GM23338 (cell line): ENCODE data around the gene RGL1. TPM values are rescaled to one million over a fixed set of nuclear protein-coding genes. Genes with fewer than 3 reads are reported as not detected.

ENCODE experiments used
- ATAC-seq: fragments of 200-7000 bp; cut with Tn5 transposase; 3 replicates; pipeline ENCODE4 v1.9.1; 2020
- DNase-seq: peaks from one replicate; pipeline ENCODE4 v3.0.0-alpha.2; 2015; ENCODE audit warnings: low spot score
- H2AFZ ChIP-seq: fragments of 200-600 bp; sonication (generic); 2 replicates; pipeline ENCODE4 v1.8.0; 2016; ENCODE audit warnings: antibody characterized with exemption, mild to moderate bottlenecking, moderate library complexity
- H3F3A ChIP-seq: fragments of 200-600 bp; sonication (generic); replicated peaks from 2 replicates; pipeline ENCODE4 v1.8.0; 2017; ENCODE audit warnings: antibody characterized with exemption, mixed run types, low read depth
- H3K27ac ChIP-seq: fragments of 200-600 bp; sonication (generic); 2 replicates; pipeline ENCODE4 v1.6.1; 2016; ENCODE audit warnings: low read depth
- H3K27me3 ChIP-seq: fragments of 200-600 bp; sonication (generic); 2 replicates; pipeline ENCODE4 v1.8.0; 2016; ENCODE audit warnings: mild to moderate bottlenecking, mixed run types, moderate library complexity; ENCODE audit not compliant: insufficient read depth
- H3K36me3 ChIP-seq: fragments of 200-600 bp; sonication (generic); 2 replicates; pipeline ENCODE4 v1.8.0; 2016; ENCODE audit warnings: mild to moderate bottlenecking; ENCODE audit not compliant: insufficient read depth
- H3K4me1 ChIP-seq: fragments of 200-600 bp; sonication (generic); 2 replicates; pipeline ENCODE4 v1.8.0; 2016; ENCODE audit warnings: mild to moderate bottlenecking, moderate library complexity; ENCODE audit not compliant: insufficient read depth
- H3K4me2 ChIP-seq: fragments of 200-600 bp; sonication (generic); 2 replicates; pipeline ENCODE4 v1.7.1; 2017; ENCODE audit warnings: mixed run types
- H3K4me3 ChIP-seq: fragments of 200-600 bp; sonication (generic); 2 replicates; pipeline ENCODE4 v1.6.1; 2016; ENCODE audit warnings: mixed run types
- H3K79me2 ChIP-seq: fragments of 200-600 bp; sonication (generic); replicated peaks from 2 replicates; pipeline ENCODE4 v1.8.0; 2017; ENCODE audit warnings: mild to moderate bottlenecking; ENCODE audit not compliant: insufficient read depth
- H3K9me2 ChIP-seq: fragments of 200-600 bp; sonication (generic); 2 replicates; pipeline ENCODE4 v1.8.0; 2017; ENCODE audit not compliant: insufficient read depth
- H4K20me1 ChIP-seq: fragments of 200-600 bp; sonication (generic); replicated peaks from 2 replicates; pipeline ENCODE4 v1.8.0; 2017; ENCODE audit warnings: mild to moderate bottlenecking; ENCODE audit not compliant: insufficient read depth
- H3K27ac Mint-ChIP-seq: 2 replicates; pipeline ENCODE4 v1.8.0; 2020; ENCODE audit warnings: inconsistent platforms, mild to moderate bottlenecking, moderate library complexity, mixed read lengths
- H3K27me3 Mint-ChIP-seq: 3 replicates; pipeline ENCODE4 v1.8.0; 2022; ENCODE audit warnings: low read depth, mild to moderate bottlenecking, moderate library complexity, mixed read lengths, inconsistent platforms; ENCODE audit not compliant: insufficient read depth, poor library complexity
- H3K36me3 Mint-ChIP-seq: 3 replicates; pipeline ENCODE4 v1.8.0; 2021; ENCODE audit warnings: low read depth, mild to moderate bottlenecking, inconsistent platforms, moderate library complexity, mixed read lengths
- H3K4me1 Mint-ChIP-seq: 3 replicates; pipeline ENCODE4 v1.8.0; 2020; ENCODE audit warnings: mild to moderate bottlenecking, inconsistent platforms, mixed read lengths
- H3K4me3 Mint-ChIP-seq: 3 replicates; pipeline ENCODE4 v1.8.0; 2021; ENCODE audit warnings: moderate library complexity, mild to moderate bottlenecking, inconsistent platforms, mixed read lengths
- H3K9me3 Mint-ChIP-seq: 3 replicates; pipeline ENCODE4 v1.8.0; 2020; ENCODE audit warnings: moderate library complexity, mild to moderate bottlenecking, inconsistent platforms, mixed read lengths
- CREB1 ChIP-seq: fragments of 250-450 bp; sonication (Bioruptor Pico); IDR thresholded peaks from 2 replicates; pipeline ENCODE4 v1.5.0; 2020; ENCODE audit warnings: low read depth, mild to moderate bottlenecking, moderate library complexity
- EZH2 ChIP-seq: fragments of 200-600 bp; sonication (generic); IDR thresholded peaks from one replicate; pipeline ENCODE4 v1.8.0; 2017; ENCODE audit warnings: antibody characterized with exemption, mild to moderate bottlenecking, low read depth; ENCODE audit not compliant: unreplicated experiment
- EZH2phosphoT487 ChIP-seq: fragments of 200-600 bp; sonication (generic); IDR thresholded peaks from one replicate; pipeline ENCODE4 v1.8.1; 2018; ENCODE audit warnings: antibody characterized with exemption; ENCODE audit not compliant: unreplicated experiment
- JUNB ChIP-seq: IDR thresholded peaks from one replicate; pipeline ENCODE4 v1.6.1; 2016; ENCODE audit warnings: antibody characterized with exemption; ENCODE audit not compliant: unreplicated experiment
- NANOG ChIP-seq: IDR thresholded peaks from 2 replicates; pipeline ENCODE4 v1.6.1; 2016; ENCODE audit warnings: antibody characterized with exemption, borderline replicate concordance
- POLR2AphosphoS5 ChIP-seq: IDR thresholded peaks from 2 replicates; pipeline ENCODE4 v1.6.1; 2016; ENCODE audit warnings: antibody characterized with exemption, low read depth
- REST ChIP-seq: IDR thresholded peaks from one replicate; pipeline ENCODE4 v1.6.1; 2018; ENCODE audit warnings: antibody characterized with exemption; ENCODE audit not compliant: unreplicated experiment
- STAT1 ChIP-seq: IDR thresholded peaks from one replicate; pipeline ENCODE4 v1.6.1; 2016; ENCODE audit warnings: antibody characterized with exemption; ENCODE audit not compliant: unreplicated experiment
- ZNF114 ChIP-seq: fragments of 250-450 bp; sonication (Bioruptor Pico); IDR thresholded peaks from 2 replicates; pipeline ENCODE4 v1.5.0; 2020; ENCODE audit warnings: mild to moderate bottlenecking, moderate library complexity
- ZNF331 ChIP-seq: fragments of 250-450 bp; sonication (Bioruptor Pico); IDR thresholded peaks from 2 replicates; pipeline ENCODE4 v1.5.0; 2020; ENCODE audit warnings: low read depth, mild to moderate bottlenecking, moderate library complexity
- polyA plus RNA-seq: library from polyadenylated mRNA; unstranded; fragments of >200 nt; fragmentation: Nextera tagmentation; extraction: Ambion mirVana; gene quantifications from 2 replicates; pipeline ENCODE4 v1.2.1, GENCODE V29; 2016
- total RNA-seq: library from RNA; depleted of rRNA; stranded (reverse); fragments of >200 nt; shearing (Covaris generic); gene quantifications from 2 replicates; pipeline ENCODE4 v1.2.3, GENCODE V29; 2014
- TF ChIP-seq, protein P1 (sequence below): fragments of 250-450 bp; sonication (Bioruptor Pico); IDR thresholded peaks from 2 replicates; pipeline ENCODE4 v1.5.0; 2020; ENCODE audit warnings: mild to moderate bottlenecking, moderate library complexity
- TF ChIP-seq, protein P2 (sequence below), 2 experiments: fragments of 200-600 bp in 1 of 2; sonication (generic) in 1 of 2; conservative IDR thresholded peaks; 2 replicates each; pipeline versions ENCODE4 v1.5.1 to v1.6.1; 2016 to 2017; ENCODE audit warnings: antibody characterized with exemption in 2 of 2, low read depth in 2 of 2, mild to moderate bottlenecking in 2 of 2, moderate library complexity in 1 of 2
- TF ChIP-seq, protein P3 (sequence below): IDR thresholded peaks from 2 replicates; pipeline ENCODE4 v1.6.1; 2016; ENCODE audit warnings: antibody characterized with exemption

The RGL1 gene
- total and polyA plus RNA-seq, 2 experiments from 2014 or later, result 0.91 to 2.6 TPM

DNA sequence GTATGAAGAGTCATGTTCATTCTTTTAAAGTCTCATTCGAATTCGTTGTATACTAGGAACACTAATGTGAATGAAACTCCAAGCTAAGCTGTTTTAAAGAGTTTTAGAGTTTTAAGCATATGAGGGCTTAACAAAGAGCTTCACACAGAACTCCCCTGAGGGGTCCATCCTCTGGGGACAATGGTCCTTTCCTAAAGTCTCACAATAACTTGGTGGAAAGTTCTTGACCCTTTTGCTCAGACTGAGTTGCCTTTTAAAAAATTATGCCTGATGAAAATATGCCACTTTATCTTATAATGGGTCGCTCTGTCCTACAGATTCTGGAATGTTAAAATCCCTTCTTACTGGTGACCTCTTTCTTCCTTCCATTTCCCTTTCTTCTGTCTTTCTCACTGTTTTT lies 64.3 kb downstream of the RGL1 start:
- Histone ChIP-seq H2AFZ (no peak overlapping the region), H4K20me1 (no peaks in the 10 kb centered on the region), H3K9me2 (no peaks in the 10 kb centered on the region; the same call in 1 of the 2 replicates), H3K27me3 (no peaks in the 10 kb centered on the region), H3K4me3 (no peak overlapping the region), H3K36me3 (no peaks in the 10 kb centered on the region), H3K27ac (no peak overlapping the region), H3K4me1 (peaks cover 34% of the 10 kb centered on the region), H3K79me2 (no peaks in the 10 kb centered on the region), H3K4me2 (no peak overlapping the region), H3F3A (no peaks in the 10 kb centered on the region)
- Mint-ChIP-seq H3K4me3 (no peak overlapping the region), H3K4me1 (peaks cover 36% of the 10 kb centered on the region), H3K9me3 (no peaks in the 10 kb centered on the region), H3K27me3 (no peaks in the 10 kb centered on the region), H3K27ac (no peak overlapping the region), H3K36me3 (no peaks in the 10 kb centered on the region)
- ATAC-seq (no peak), DNase-seq (no peak)
- TF ChIP-seq POLR2AphosphoS5 (no peak), JUNB (no peak), REST (no peak), EZH2 (no peak), ZNF331 (CRISPR knock-in tag) (no peak), CREB1 (CRISPR knock-in tag) (no peak), ZNF114 (CRISPR knock-in tag) (no peak), NANOG (no peak), STAT1 (no peak), EZH2phosphoT487 (no peak)
- TF ChIP-seq, protein P1, sequence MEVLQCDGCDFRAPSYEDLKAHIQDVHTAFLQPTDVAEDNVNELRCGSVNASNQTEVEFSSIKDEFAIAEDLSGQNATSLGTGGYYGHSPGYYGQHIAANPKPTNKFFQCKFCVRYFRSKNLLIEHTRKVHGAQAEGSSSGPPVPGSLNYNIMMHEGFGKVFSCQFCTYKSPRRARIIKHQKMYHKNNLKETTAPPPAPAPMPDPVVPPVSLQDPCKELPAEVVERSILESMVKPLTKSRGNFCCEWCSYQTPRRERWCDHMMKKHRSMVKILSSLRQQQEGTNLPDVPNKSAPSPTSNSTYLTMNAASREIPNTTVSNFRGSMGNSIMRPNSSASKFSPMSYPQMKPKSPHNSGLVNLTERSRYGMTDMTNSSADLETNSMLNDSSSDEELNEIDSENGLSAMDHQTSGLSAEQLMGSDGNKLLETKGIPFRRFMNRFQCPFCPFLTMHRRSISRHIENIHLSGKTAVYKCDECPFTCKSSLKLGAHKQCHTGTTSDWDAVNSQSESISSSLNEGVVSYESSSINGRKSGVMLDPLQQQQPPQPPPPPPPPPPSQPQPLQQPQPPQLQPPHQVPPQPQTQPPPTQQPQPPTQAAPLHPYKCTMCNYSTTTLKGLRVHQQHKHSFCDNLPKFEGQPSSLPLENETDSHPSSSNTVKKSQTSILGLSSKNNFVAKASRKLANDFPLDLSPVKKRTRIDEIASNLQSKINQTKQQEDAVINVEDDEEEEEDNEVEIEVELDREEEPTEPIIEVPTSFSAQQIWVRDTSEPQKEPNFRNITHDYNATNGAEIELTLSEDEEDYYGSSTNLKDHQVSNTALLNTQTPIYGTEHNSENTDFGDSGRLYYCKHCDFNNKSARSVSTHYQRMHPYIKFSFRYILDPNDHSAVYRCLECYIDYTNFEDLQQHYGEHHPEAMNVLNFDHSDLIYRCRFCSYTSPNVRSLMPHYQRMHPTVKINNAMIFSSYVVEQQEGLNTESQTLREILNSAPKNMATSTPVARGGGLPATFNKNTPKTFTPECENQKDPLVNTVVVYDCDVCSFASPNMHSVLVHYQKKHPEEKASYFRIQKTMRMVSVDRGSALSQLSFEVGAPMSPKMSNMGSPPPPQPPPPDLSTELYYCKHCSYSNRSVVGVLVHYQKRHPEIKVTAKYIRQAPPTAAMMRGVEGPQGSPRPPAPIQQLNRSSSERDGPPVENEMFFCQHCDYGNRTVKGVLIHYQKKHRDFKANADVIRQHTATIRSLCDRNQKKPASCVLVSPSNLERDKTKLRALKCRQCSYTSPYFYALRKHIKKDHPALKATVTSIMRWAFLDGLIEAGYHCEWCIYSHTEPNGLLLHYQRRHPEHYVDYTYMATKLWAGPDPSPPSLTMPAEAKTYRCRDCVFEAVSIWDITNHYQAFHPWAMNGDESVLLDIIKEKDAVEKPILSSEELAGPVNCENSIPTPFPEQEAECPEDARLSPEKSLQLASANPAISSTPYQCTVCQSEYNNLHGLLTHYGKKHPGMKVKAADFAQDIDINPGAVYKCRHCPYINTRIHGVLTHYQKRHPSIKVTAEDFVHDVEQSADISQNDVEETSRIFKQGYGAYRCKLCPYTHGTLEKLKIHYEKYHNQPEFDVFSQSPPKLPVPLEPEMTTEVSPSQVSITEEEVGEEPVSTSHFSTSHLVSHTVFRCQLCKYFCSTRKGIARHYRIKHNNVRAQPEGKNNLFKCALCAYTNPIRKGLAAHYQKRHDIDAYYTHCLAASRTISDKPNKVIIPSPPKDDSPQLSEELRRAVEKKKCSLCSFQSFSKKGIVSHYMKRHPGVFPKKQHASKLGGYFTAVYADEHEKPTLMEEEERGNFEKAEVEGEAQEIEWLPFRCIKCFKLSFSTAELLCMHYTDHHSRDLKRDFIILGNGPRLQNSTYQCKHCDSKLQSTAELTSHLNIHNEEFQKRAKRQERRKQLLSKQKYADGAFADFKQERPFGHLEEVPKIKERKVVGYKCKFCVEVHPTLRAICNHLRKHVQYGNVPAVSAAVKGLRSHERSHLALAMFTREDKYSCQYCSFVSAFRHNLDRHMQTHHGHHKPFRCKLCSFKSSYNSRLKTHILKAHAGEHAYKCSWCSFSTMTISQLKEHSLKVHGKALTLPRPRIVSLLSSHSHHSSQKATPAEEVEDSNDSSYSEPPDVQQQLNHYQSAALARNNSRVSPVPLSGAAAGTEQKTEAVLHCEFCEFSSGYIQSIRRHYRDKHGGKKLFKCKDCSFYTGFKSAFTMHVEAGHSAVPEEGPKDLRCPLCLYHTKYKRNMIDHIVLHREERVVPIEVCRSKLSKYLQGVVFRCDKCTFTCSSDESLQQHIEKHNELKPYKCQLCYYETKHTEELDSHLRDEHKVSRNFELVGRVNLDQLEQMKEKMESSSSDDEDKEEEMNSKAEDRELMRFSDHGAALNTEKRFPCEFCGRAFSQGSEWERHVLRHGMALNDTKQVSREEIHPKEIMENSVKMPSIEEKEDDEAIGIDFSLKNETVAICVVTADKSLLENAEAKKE (CRISPR knock-in tag), result no peak
- TF ChIP-seq, protein P2, sequence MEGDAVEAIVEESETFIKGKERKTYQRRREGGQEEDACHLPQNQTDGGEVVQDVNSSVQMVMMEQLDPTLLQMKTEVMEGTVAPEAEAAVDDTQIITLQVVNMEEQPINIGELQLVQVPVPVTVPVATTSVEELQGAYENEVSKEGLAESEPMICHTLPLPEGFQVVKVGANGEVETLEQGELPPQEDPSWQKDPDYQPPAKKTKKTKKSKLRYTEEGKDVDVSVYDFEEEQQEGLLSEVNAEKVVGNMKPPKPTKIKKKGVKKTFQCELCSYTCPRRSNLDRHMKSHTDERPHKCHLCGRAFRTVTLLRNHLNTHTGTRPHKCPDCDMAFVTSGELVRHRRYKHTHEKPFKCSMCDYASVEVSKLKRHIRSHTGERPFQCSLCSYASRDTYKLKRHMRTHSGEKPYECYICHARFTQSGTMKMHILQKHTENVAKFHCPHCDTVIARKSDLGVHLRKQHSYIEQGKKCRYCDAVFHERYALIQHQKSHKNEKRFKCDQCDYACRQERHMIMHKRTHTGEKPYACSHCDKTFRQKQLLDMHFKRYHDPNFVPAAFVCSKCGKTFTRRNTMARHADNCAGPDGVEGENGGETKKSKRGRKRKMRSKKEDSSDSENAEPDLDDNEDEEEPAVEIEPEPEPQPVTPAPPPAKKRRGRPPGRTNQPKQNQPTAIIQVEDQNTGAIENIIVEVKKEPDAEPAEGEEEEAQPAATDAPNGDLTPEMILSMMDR (conservative IDR thresholded peaks at IDR 0.05; ENCODE audit: low read depth in 2 of 2), result no peak
- TF ChIP-seq, protein P3, sequence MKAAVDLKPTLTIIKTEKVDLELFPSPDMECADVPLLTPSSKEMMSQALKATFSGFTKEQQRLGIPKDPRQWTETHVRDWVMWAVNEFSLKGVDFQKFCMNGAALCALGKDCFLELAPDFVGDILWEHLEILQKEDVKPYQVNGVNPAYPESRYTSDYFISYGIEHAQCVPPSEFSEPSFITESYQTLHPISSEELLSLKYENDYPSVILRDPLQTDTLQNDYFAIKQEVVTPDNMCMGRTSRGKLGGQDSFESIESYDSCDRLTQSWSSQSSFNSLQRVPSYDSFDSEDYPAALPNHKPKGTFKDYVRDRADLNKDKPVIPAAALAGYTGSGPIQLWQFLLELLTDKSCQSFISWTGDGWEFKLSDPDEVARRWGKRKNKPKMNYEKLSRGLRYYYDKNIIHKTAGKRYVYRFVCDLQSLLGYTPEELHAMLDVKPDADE, result no peak
